IMR-90 (cell line): ENCODE data around the gene CSH2. TPM values are rescaled to one million over a fixed set of nuclear protein-coding genes. Genes with fewer than 3 reads are reported as not detected.

Source experiments
- ATAC-seq: fragments of 200-7000 bp; cut with Tn5 transposase; 2 replicates; pipeline ENCODE4 v1.9.1; 2020; ENCODE audit warnings: low read depth, mild to moderate bottlenecking, moderate library complexity
- BruUV-seq: library from RNA; stranded (reverse); fragments of 400-500 nt; replicated peaks from 2 replicates; lab custom pipeline; 2021; lab: Mats Ljungman, UMichigan
- CTCF ChIA-PET: fragments of 300-600 bp; formaldehyde crosslinking; extraction: SDS; loops from one replicate; lab custom pipeline; 2021; ENCODE audit warnings: antibody characterized with exemption; lab: Yijun Ruan, JAX
- POLR2A ChIA-PET: fragments of 300-600 bp; sonication (Branson Sonifier 250); formaldehyde crosslinking; loops from one replicate; lab custom pipeline; 2022; ENCODE audit warnings: antibody characterized with exemption; ENCODE audit not compliant: unreplicated experiment; lab: Charles Lee
- DNase-seq: peaks from one replicate; pipeline ENCODE4 v3.0.0; 2013
- H2AFZ ChIP-seq: replicated peaks from 2 replicates; pipeline ENCODE3; 2013; ENCODE audit warnings: low read length, mild to moderate bottlenecking; ENCODE audit not compliant: poor library complexity
- H2AK5ac ChIP-seq: 2 replicates; pipeline ENCODE4 v1.6.1; 2013; ENCODE audit warnings: low read depth, low read length, inconsistent platforms
- H2AK9ac ChIP-seq: replicated peaks from 2 replicates; pipeline ENCODE3; 2013; ENCODE audit warnings: mild to moderate bottlenecking, low read depth, low read length, moderate library complexity; ENCODE audit not compliant: poor library complexity
- H2BK120ac ChIP-seq: 2 replicates; pipeline ENCODE4 v1.6.1; 2013; ENCODE audit warnings: low read depth, low read length, inconsistent platforms
- H2BK15ac ChIP-seq: 3 replicates; pipeline ENCODE4 v1.6.1; 2013; ENCODE audit warnings: low read depth, low read length, inconsistent platforms
- H2BK20ac ChIP-seq: 2 replicates; pipeline ENCODE4 v1.6.1; 2013; ENCODE audit warnings: low read depth, mild to moderate bottlenecking, inconsistent platforms, low read length, moderate library complexity
- H2BK5ac ChIP-seq: 2 replicates; pipeline ENCODE4 v1.6.1; 2013; ENCODE audit warnings: mild to moderate bottlenecking, low read depth, low read length, inconsistent platforms; ENCODE audit not compliant: poor library complexity, severe bottlenecking
- H3K14ac ChIP-seq: replicated peaks from 2 replicates; pipeline ENCODE4 v1.6.1; 2013; ENCODE audit warnings: low read depth, low read length, inconsistent platforms
- H3K18ac ChIP-seq: 2 replicates; pipeline ENCODE4 v1.6.1; 2013; ENCODE audit warnings: low read depth, low read length, control low read depth
- H3K23ac ChIP-seq: 2 replicates; pipeline ENCODE4 v1.6.1; 2013; ENCODE audit warnings: low read depth, low read length, inconsistent platforms
- H3K27ac ChIP-seq: 2 replicates; pipeline ENCODE4 v1.5.1; 2013; ENCODE audit warnings: mild to moderate bottlenecking, control low read depth, low read length; ENCODE audit not compliant: insufficient read depth
- H3K27me3 ChIP-seq: 2 replicates; pipeline ENCODE4 v1.6.1; 2013; ENCODE audit warnings: low read length; ENCODE audit not compliant: control insufficient read depth, insufficient read depth
- H3K36me3 ChIP-seq: 2 replicates; pipeline ENCODE4 v1.6.1; 2013; ENCODE audit warnings: low read length, mixed read lengths; ENCODE audit not compliant: control insufficient read depth, insufficient read depth
- H3K4ac ChIP-seq: 2 replicates; pipeline ENCODE4 v1.6.1; 2013; ENCODE audit warnings: low read depth, low read length, inconsistent platforms
- H3K4me1 ChIP-seq: 2 replicates; pipeline ENCODE4 v1.6.1; 2013; ENCODE audit warnings: low read length, mixed read lengths; ENCODE audit not compliant: control insufficient read depth, insufficient read depth
- H3K4me2 ChIP-seq: 2 replicates; pipeline ENCODE4 v1.6.1; 2013; ENCODE audit warnings: low read depth, mild to moderate bottlenecking, control low read depth, low read length, moderate library complexity
- H3K4me3 ChIP-seq: 2 replicates; pipeline ENCODE4 v1.5.1; 2013; ENCODE audit warnings: low read depth, mild to moderate bottlenecking, control low read depth, low read length, moderate library complexity; ENCODE audit not compliant: insufficient read depth
- H3K56ac ChIP-seq: 2 replicates; pipeline ENCODE4 v1.6.1; 2013; ENCODE audit warnings: low read length, inconsistent platforms; ENCODE audit not compliant: insufficient read depth; ENCODE audit errors: extremely low read depth
- H3K79me1 ChIP-seq, 2 experiments: 2 replicates each; pipeline ENCODE4 v1.6.1; 2013; ENCODE audit warnings: low read length in 2 of 2, inconsistent platforms in 1 of 2, low read depth in 1 of 2
- H3K9ac ChIP-seq: 2 replicates; pipeline ENCODE4 v1.6.1; 2013; ENCODE audit warnings: low read depth, low read length, control low read depth
- H3K9me1 ChIP-seq: 2 replicates; pipeline ENCODE4 v1.6.1; 2013; ENCODE audit warnings: low read length, inconsistent platforms; ENCODE audit not compliant: insufficient read depth
- H3K9me3 ChIP-seq: 2 replicates; pipeline ENCODE4 v1.6.1; 2013; ENCODE audit warnings: low read length; ENCODE audit not compliant: control insufficient read depth, insufficient read depth
- H4K20me1 ChIP-seq: 2 replicates; pipeline ENCODE4 v1.6.1; 2013; ENCODE audit warnings: low read length, inconsistent platforms; ENCODE audit not compliant: insufficient read depth
- H4K5ac ChIP-seq: 2 replicates; pipeline ENCODE4 v1.6.1; 2013; ENCODE audit warnings: mild to moderate bottlenecking, low read depth, low read length, control low read depth
- H4K8ac ChIP-seq, 2 experiments: 2 replicates each; pipeline ENCODE4 v1.6.1; 2013; ENCODE audit warnings: low read depth in 2 of 2, low read length in 2 of 2, control low read depth in 1 of 2, inconsistent platforms in 1 of 2
- H4K91ac ChIP-seq: 2 replicates; pipeline ENCODE4 v1.6.1; 2013; ENCODE audit warnings: low read depth, low read length, inconsistent platforms; ENCODE audit not compliant: insufficient read depth
- CEBPB ChIP-seq: IDR thresholded peaks from 2 replicates; pipeline ENCODE4 v1.6.1; 2012; ENCODE audit warnings: low read depth, low read length, improper control_type of control experiment
- ELK1 ChIP-seq: fragments of 150-350 bp; IDR thresholded peaks from 2 replicates; pipeline ENCODE4 v1.6.1; 2016; ENCODE audit warnings: low read depth, mild to moderate bottlenecking, low read length, moderate library complexity, borderline replicate concordance
- MAFK ChIP-seq: IDR thresholded peaks from 2 replicates; pipeline ENCODE4 v1.6.1; 2012; ENCODE audit warnings: low read depth, low read length, improper control_type of control experiment
- NFE2L2 ChIP-seq: fragments of 150-350 bp; IDR thresholded peaks from 2 replicates; pipeline ENCODE4 v1.6.1; 2016; ENCODE audit warnings: low read depth, mild to moderate bottlenecking, low read length
- POLR2A ChIP-seq: IDR thresholded peaks from 2 replicates; pipeline ENCODE4 v1.6.1; 2012; ENCODE audit warnings: mild to moderate bottlenecking, low read depth, low read length
- RAD21 ChIP-seq: IDR thresholded peaks from 2 replicates; pipeline ENCODE4 v1.6.1; 2012; ENCODE audit warnings: low read length, improper control_type of control experiment
- WGBS, 2 experiments: methylation state at CpG; one replicate each; pipeline versions ENCODE4 v1.1.5 to v1.1.7; 2013; ENCODE audit warnings: missing lambda C conversion rate in 2 of 2; ENCODE audit not compliant: insufficient read length in 1 of 2; ENCODE audit errors: extremely low coverage in 2 of 2; 5-methylcytosine and 5-hydroxymethylcytosine counted together
- dilution Hi-C: fragments of 300-500 bp; cut with HindIII; formaldehyde crosslinking; loops from one replicate; pipeline ENCODE4 v1.14.3; 2018; ENCODE audit warnings: low sequenced_read_pairs; ENCODE audit not compliant: unreplicated experiment
- in situ Hi-C: fragments of 300-500 bp; cut with MboI; formaldehyde crosslinking; loops from 3 replicates; pipeline ENCODE4 v1.14.3; 2019; ENCODE audit warnings: low sequenced_read_pairs, inconsistent platforms, mixed read lengths
- intact Hi-C: fragments of 100-400 bp; cut with micrococcal nuclease; formaldehyde crosslinking; loops from 2 replicates; pipeline ENCODE4 v1.10.0; 2022
- polyA plus RNA-seq, 3 experiments: library from polyadenylated mRNA; depleted of rRNA; stranded (reverse); fragments of >200 nt; gene quantifications; 2 replicates each; pipeline ENCODE4 v1.2.3, GENCODE V29; 2012; ENCODE audit warnings: low replicate concordance in 1 of 3
- total RNA-seq: library from RNA; depleted of rRNA; stranded (reverse); fragments of >200 nt; gene quantifications from 2 replicates; pipeline ENCODE4 v1.2.3, GENCODE V29; 2012
- TF ChIP-seq, protein P1 (sequence below): conservative IDR thresholded peaks from 2 replicates; pipeline ENCODE4 v1.5.1; 2012; ENCODE audit warnings: mild to moderate bottlenecking, low read depth, low read length, improper control_type of control experiment
- TF ChIP-seq, protein P2 (sequence below): fragments of 150-350 bp; IDR thresholded peaks from 2 replicates; pipeline ENCODE4 v1.6.1; 2017; ENCODE audit warnings: mild to moderate bottlenecking, antibody characterized with exemption, low read length, low read depth

CSH2 gene
- total and polyA plus RNA-seq, 2 of the 4 experiments (the other 2 are of a cell fraction): not detected

DNA sequence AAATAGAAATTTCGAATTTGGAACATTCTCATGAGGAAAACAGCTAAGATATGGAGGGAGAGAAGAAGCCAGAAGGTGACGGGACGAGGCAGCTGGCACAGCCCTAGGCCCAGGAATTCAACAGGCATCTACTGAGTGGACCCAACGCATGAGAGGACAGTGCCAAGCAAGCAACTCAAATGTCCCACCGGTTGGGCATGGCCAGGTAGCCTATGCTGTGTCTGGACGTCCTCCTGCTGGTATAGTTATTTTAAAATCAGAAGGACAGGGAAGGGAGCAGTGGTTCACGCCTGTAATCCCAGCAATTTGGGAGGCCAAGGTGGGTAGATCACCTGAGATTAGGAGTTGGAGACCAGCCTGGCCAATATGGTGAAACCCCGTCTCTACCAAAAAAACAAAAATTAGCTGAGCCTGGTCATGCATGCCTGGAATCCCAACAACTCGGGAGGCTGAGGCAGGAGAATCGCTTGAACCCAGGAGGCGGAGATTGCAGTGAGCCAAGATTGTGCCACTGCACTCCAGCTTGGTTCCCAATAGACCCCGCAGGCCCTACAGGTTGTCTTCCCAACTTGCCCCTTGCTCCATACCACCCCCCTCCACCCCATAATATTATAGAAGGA lies 43.2 kb upstream of the CSH2 start:
- dilution Hi-C loops: no loop called here
- no peak overlapping the region for H2BK20ac ChIP-seq
- no peak overlapping the region for H2BK120ac ChIP-seq
- H3K79me1 ChIP-seq: no peaks in the 10 kb centered on the region
- H3K9me1 ChIP-seq: no peaks in the 10 kb centered on the region
- no peak overlapping the region for H3K27ac ChIP-seq
- H3K4me1 ChIP-seq: no peaks in the 10 kb centered on the region
- no peak overlapping the region for H2BK15ac ChIP-seq
- H4K5ac ChIP-seq: no peak overlapping the region
- no peaks in the 10 kb centered on the region for H3K9me3 ChIP-seq
- H3K14ac ChIP-seq: no peak overlapping the region
- no peak overlapping the region for H4K8ac ChIP-seq
- 64% methylated on average over 4 of the region's 12 CpGs; no CpG with 5 or more reads in 1 of the 2 experiments for WGBS, 2 experiments
- H2AK5ac ChIP-seq: no peak overlapping the region
- H3K9ac ChIP-seq: no peak overlapping the region
- no TSS peak for BruUV-seq
- H3K36me3 ChIP-seq: no peaks in the 10 kb centered on the region
- H3K18ac ChIP-seq: no peak overlapping the region
- no peak overlapping the region for H2AFZ ChIP-seq
- ATAC-seq: no peak
- CTCF ChIA-PET: no interaction called here
- intact Hi-C loops: loop anchor here (10.0 kb wide), 1 partner anchor 368 kb away; no protein-coding TSS in a partner anchor
- H4K20me1 ChIP-seq: no peaks in the 10 kb centered on the region
- H2BK5ac ChIP-seq: no peak overlapping the region
- POLR2A ChIA-PET: no interaction called here
- H3K4me3 ChIP-seq: no peak overlapping the region
- DNase-seq: no peak
- in situ Hi-C loops: loop anchor here (5.0 to 10.0 kb wide), 3 partner anchors 108 to 368 kb away; partner anchors contain the start of genes ERN1 and ICAM2
- H3K23ac ChIP-seq: no peak overlapping the region
- TF ChIP-seq, protein P1, sequence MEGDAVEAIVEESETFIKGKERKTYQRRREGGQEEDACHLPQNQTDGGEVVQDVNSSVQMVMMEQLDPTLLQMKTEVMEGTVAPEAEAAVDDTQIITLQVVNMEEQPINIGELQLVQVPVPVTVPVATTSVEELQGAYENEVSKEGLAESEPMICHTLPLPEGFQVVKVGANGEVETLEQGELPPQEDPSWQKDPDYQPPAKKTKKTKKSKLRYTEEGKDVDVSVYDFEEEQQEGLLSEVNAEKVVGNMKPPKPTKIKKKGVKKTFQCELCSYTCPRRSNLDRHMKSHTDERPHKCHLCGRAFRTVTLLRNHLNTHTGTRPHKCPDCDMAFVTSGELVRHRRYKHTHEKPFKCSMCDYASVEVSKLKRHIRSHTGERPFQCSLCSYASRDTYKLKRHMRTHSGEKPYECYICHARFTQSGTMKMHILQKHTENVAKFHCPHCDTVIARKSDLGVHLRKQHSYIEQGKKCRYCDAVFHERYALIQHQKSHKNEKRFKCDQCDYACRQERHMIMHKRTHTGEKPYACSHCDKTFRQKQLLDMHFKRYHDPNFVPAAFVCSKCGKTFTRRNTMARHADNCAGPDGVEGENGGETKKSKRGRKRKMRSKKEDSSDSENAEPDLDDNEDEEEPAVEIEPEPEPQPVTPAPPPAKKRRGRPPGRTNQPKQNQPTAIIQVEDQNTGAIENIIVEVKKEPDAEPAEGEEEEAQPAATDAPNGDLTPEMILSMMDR: no peak
- TF ChIP-seq RAD21: no peak
- no peak for TF ChIP-seq POLR2A
- no peak for TF ChIP-seq ELK1
- TF ChIP-seq MAFK: no peak
- TF ChIP-seq, protein P2, sequence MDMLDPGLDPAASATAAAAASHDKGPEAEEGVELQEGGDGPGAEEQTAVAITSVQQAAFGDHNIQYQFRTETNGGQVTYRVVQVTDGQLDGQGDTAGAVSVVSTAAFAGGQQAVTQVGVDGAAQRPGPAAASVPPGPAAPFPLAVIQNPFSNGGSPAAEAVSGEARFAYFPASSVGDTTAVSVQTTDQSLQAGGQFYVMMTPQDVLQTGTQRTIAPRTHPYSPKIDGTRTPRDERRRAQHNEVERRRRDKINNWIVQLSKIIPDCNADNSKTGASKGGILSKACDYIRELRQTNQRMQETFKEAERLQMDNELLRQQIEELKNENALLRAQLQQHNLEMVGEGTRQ: no peak
- no peak for TF ChIP-seq CEBPB
- TF ChIP-seq NFE2L2: no peak
- H4K91ac ChIP-seq: no peak overlapping the region
- no peak overlapping the region for H2AK9ac ChIP-seq
- peaks cover 38% of the 10 kb centered on the region for H3K27me3 ChIP-seq
- H3K4ac ChIP-seq: no peak overlapping the region
- no peak overlapping the region for H3K56ac ChIP-seq
- H3K4me2 ChIP-seq: no peak overlapping the region
